ENCODE data around the gene NDUFV2.
"Not testable (repeated sequence)": the region's sequence is repeated elsewhere in the genome, so short reads cannot be mapped to it uniquely, and the experiment has no call there.

NDUFV2 gene

GRCh38 chr18:9102508-9103375 is at the start of gene NDUFV2:
TSS of gene NDUFV2 (plus strand) at chr18:9102699. CDS start at chr18:9102744, 45 bp downstream.
- peak; percentile 98 for DNase-seq

GRCh38 chr18:9053814-9054213 is 48.7 kb upstream of the NDUFV2 start:
- DNase-seq: no peak

GRCh38 chr18:9055185-9055584 is 47.3 kb upstream of the NDUFV2 start:
- DNase-seq: peak; percentile 53

GRCh38 chr18:9055626-9056025 is 46.9 kb upstream of the NDUFV2 start:
- no peak for DNase-seq

GRCh38 chr18:9057646-9058045 is 44.9 kb upstream of the NDUFV2 start:
- DNase-seq: no peak

- DNase-seq: no peak
These were observed 44.1 kb upstream of the NDUFV2 start for GRCh38 chr18:9058406-9058805.

- peak; percentile 59 for DNase-seq
These were observed 40.1 kb upstream of the NDUFV2 start for GRCh38 chr18:9062418-9062751.

- DNase-seq: no peak
These were observed 36.6 kb upstream of the NDUFV2 start for GRCh38 chr18:9065864-9066263.

GRCh38 chr18:9066358-9066757 is 36.1 kb upstream of the NDUFV2 start:
- no peak for DNase-seq

GRCh38 chr18:9066817-9067306 is 35.6 kb upstream of the NDUFV2 start:
- peak; percentile 43 for DNase-seq

GRCh38 chr18:9067823-9068222 is 34.7 kb upstream of the NDUFV2 start:
- no peak for DNase-seq

- DNase-seq: no peak
These were observed 34.2 kb upstream of the NDUFV2 start for GRCh38 chr18:9068346-9068745.

GRCh38 chr18:9069601-9070000 is 32.9 kb upstream of the NDUFV2 start:
- peak; percentile 86 for DNase-seq

- DNase-seq: no peak
These were observed 32.3 kb upstream of the NDUFV2 start for GRCh38 chr18:9070212-9070611.

GRCh38 chr18:9079818-9080528 is 22.5 kb upstream of the NDUFV2 start:
- peak; percentile 37 for DNase-seq

GRCh38 chr18:9081940-9082339 is 20.6 kb upstream of the NDUFV2 start:
- no peak for DNase-seq

GRCh38 chr18:9082711-9083510 is 19.6 kb upstream of the NDUFV2 start:
- DNase-seq: no peak

GRCh38 chr18:9086015-9086414 is 16.5 kb upstream of the NDUFV2 start:
- no peak for DNase-seq

- DNase-seq: no peak
These were observed 15.9 kb upstream of the NDUFV2 start for GRCh38 chr18:9086624-9087023.

- no peak for DNase-seq
These were observed 15.4 kb upstream of the NDUFV2 start for GRCh38 chr18:9087144-9087543.

- DNase-seq: no peak
These were observed 14.2 kb upstream of the NDUFV2 start for GRCh38 chr18:9088252-9088651.

GRCh38 chr18:9088727-9089126 is 13.8 kb upstream of the NDUFV2 start:
- DNase-seq: not testable (repeated sequence)

- no peak for DNase-seq
These were observed 11.9 kb upstream of the NDUFV2 start for GRCh38 chr18:9090578-9090977.

Measured in suppressor macrophage treated with lipopolysaccharide for 4 hours (primary cell).